Measurements from ENCODE around the gene JMJD8. TPM values are rescaled to one million over a fixed set of nuclear protein-coding genes. Genes with fewer than 3 reads are reported as not detected.

JMJD8 gene
- total RNA-seq, 1 donor from 2014 or later = 26.1 TPM

GRCh38 chr16:709566-710499 is 25.7 kb upstream of the JMJD8 start:
- no peaks in the 10 kb centered on the region for H3K36me3 Mint-ChIP-seq (ENCODE audit: unreplicated experiment)
- H3K4me1 Mint-ChIP-seq (ENCODE audit: low read depth, unreplicated experiment) = peaks cover 20% of the 10 kb centered on the region
- TF ChIP-seq CTCF (IDR thresholded peaks at IDR 0.05; ENCODE audit: partially characterized antibody, unreplicated experiment) = no peak
- peak; percentile 88 for DNase-seq
- H3K4me3 Mint-ChIP-seq (ENCODE audit: unreplicated experiment) = peak overlapping the region; percentile 80
- peaks cover 23% of the 10 kb centered on the region for H3K9me3 Mint-ChIP-seq (ENCODE audit: unreplicated experiment)
- peaks cover 23% of the 10 kb centered on the region for H3K27me3 Mint-ChIP-seq (ENCODE audit: unreplicated experiment)
- peak overlapping the region; percentile 98 for H3K27ac Mint-ChIP-seq (ENCODE audit: unreplicated experiment)

DNA sequence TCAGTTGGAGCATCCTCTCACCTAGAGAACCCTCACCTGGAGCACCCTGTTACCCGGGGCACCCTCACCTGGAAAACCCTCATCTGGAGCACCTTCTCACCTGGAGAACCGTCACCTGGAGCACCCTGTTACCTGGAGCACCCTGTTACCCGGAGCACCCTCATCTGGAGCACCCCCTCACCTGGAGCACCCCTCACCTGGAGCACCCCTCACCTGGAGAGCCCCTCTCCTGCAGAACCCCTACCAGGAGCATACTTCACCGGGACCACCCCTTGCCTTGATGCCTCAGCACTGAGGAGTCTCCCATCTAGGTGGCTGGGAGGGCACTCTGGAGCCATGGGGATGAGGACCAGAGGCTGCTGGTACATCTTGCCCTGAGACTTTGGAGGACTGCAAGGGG is 24.8 kb upstream of the JMJD8 start:
- Mint-ChIP-seq H3K27ac (ENCODE audit: unreplicated experiment) (peak overlapping the region; percentile 98), H3K36me3 (ENCODE audit: unreplicated experiment) (no peaks in the 10 kb centered on the region), H3K4me3 (ENCODE audit: unreplicated experiment) (peak overlapping the region; percentile 80), H3K27me3 (ENCODE audit: unreplicated experiment) (peaks cover 23% of the 10 kb centered on the region), H3K4me1 (ENCODE audit: low read depth, unreplicated experiment) (peaks cover 20% of the 10 kb centered on the region), H3K9me3 (ENCODE audit: unreplicated experiment) (peaks cover 22% of the 10 kb centered on the region)
- DNase-seq = no peak
- TF ChIP-seq CTCF (IDR thresholded peaks at IDR 0.05; ENCODE audit: partially characterized antibody, unreplicated experiment) = no peak

GRCh38 chr16:708019-708418 is 23.9 kb upstream of the JMJD8 start:
- no peak for TF ChIP-seq CTCF (IDR thresholded peaks at IDR 0.05; ENCODE audit: partially characterized antibody, unreplicated experiment)
- H3K27ac Mint-ChIP-seq (ENCODE audit: unreplicated experiment) = peak overlapping the region; percentile 43
- peak overlapping the region; percentile 38 for H3K4me3 Mint-ChIP-seq (ENCODE audit: unreplicated experiment)
- H3K9me3 Mint-ChIP-seq (ENCODE audit: unreplicated experiment) = peaks cover 18% of the 10 kb centered on the region
- peaks cover 20% of the 10 kb centered on the region for H3K4me1 Mint-ChIP-seq (ENCODE audit: low read depth, unreplicated experiment)
- DNase-seq = no peak
- peaks cover 22% of the 10 kb centered on the region for H3K27me3 Mint-ChIP-seq (ENCODE audit: unreplicated experiment)
- H3K36me3 Mint-ChIP-seq (ENCODE audit: unreplicated experiment) = no peaks in the 10 kb centered on the region

- Mint-ChIP-seq H3K4me3 (ENCODE audit: unreplicated experiment) (peak overlapping the region; percentile 71), H3K4me1 (ENCODE audit: low read depth, unreplicated experiment) (peaks cover 23% of the 10 kb centered on the region), H3K36me3 (ENCODE audit: unreplicated experiment) (no peaks in the 10 kb centered on the region), H3K27ac (ENCODE audit: unreplicated experiment) (peak overlapping the region; percentile 33), H3K27me3 (ENCODE audit: unreplicated experiment) (peaks cover 19% of the 10 kb centered on the region), H3K9me3 (ENCODE audit: unreplicated experiment) (peaks cover 12% of the 10 kb centered on the region)
- no peak for TF ChIP-seq CTCF (IDR thresholded peaks at IDR 0.05; ENCODE audit: partially characterized antibody, unreplicated experiment)
- DNase-seq = no peak
Measured at GRCh38 chr16:707062-707538, 23.0 kb upstream of the JMJD8 start.

Data from glutamatergic neuron (in vitro differentiated cells).